ENCODE measurements around the gene OPCML.

DNA sequence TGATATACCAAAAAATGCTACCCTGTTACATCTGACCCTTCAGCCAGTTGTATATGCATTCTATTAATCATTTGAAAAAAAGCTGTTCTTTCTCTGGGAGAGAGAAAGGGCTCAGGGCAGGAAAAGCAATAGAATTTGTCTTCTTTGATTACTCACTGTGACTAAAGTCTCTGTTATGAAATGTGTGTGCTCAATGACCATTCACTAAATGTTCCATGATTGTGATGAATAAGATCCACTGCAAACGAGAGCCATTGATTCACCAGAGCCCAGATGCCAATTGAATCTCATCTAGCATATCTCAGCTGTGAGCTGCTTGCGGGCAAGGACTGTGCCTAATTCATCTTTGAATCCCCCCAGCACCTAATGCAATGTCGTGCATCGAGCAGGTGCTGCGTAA, 184.3 kb downstream of the OPCML start:
- TF ChIP-seq CTCF (optimal IDR thresholded peaks at IDR 0.05 in 1 of 3, IDR thresholded peaks at IDR 0.05 in 1 of 3, conservative IDR thresholded peaks at IDR 0.05 in 1 of 3; ENCODE audit: extremely low read depth in 1 of 3, insufficient read depth in 2 of 3, low read length in 3 of 3) = no peak
- TF ChIP-seq EZH2 (IDR thresholded peaks at IDR 0.05; ENCODE audit: low read length) = no peak

Measured in keratinocyte (primary cell).